VCaP (cell line): ENCODE results near the gene TNFRSF6B.

Source experiments
- H3K27ac ChIP-seq: fragments of 450-650 bp; 2 replicates; pipeline ENCODE4 v1.5.1; 2017
- TF ChIP-seq, protein P1 (sequence below): fragments of 450-650 bp; conservative IDR thresholded peaks from 2 replicates; pipeline ENCODE4 v1.5.1; 2017; ENCODE audit warnings: mild to moderate bottlenecking, moderate library complexity

TNFRSF6B gene

DNA sequence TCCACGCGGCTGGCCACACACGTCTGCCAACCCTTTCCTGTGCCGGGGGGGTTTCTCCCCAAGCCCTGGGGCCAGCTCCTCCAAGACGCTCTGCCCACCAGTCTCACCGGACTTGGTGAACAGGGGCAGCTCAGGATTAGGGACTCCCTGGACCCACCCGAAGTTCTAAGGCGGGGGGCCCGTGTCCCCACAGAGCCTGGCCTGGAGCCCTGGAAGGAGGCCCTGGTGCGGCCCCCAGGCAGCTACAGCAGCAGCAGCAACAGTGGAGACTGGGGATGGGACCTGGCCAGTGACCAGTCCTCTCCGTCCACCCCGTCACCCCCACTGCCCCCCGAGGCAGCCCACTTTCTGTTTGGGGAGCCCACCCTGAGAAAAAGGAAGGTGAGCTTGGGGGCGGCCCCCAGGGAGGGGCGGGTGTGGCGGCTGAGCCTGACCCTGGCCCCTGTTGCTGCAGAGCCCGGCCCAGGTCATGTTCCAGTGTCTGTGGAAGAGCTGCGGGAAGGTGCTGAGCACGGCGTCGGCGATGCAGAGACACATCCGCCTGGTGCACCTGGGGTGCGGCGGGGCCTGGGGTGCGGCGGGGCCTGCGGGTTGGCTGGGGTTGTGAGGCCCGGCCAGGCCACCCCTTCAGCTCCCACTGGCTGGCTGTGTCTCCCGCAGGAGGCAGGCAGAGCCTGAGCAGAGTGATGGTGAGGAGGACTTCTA, 45.4 kb downstream of the TNFRSF6B start:
- TF ChIP-seq, protein P1, sequence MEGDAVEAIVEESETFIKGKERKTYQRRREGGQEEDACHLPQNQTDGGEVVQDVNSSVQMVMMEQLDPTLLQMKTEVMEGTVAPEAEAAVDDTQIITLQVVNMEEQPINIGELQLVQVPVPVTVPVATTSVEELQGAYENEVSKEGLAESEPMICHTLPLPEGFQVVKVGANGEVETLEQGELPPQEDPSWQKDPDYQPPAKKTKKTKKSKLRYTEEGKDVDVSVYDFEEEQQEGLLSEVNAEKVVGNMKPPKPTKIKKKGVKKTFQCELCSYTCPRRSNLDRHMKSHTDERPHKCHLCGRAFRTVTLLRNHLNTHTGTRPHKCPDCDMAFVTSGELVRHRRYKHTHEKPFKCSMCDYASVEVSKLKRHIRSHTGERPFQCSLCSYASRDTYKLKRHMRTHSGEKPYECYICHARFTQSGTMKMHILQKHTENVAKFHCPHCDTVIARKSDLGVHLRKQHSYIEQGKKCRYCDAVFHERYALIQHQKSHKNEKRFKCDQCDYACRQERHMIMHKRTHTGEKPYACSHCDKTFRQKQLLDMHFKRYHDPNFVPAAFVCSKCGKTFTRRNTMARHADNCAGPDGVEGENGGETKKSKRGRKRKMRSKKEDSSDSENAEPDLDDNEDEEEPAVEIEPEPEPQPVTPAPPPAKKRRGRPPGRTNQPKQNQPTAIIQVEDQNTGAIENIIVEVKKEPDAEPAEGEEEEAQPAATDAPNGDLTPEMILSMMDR: no peak

DNA sequence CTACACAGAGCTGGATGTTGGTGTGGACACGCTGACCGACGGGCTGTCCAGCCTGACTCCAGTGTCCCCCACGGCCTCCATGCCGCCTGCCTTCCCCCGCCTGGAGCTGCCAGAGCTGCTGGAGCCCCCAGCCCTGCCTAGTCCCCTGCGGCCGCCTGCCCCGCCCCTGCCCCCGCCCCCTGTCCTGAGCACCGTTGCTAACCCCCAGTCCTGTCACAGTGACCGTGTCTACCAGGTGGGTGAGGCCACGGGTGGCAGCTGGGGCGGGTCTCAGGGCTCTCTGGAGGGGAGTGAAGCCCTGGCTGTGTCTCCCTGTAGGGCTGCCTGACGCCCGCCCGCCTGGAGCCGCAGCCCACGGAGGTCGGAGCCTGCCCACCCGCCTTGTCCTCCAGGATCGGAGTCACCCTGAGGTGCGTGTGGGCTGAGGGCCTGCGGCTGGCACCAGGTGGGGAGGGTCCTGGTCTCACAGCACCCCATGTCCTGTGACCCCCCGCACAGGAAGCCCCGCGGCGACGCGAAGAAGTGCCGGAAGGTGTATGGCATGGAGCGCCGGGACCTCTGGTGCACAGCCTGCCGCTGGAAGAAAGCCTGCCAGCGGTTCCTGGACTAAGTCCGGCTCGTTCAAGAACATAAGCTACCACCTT, 46.1 kb downstream of the TNFRSF6B start:
- peak overlapping the region; percentile 95; the same call in 1 of the 2 replicates for H3K27ac ChIP-seq
- TF ChIP-seq, protein P1: no peak

More for the DNA sequence above, 45.4 kb downstream of the TNFRSF6B start:
- H3K27ac ChIP-seq: peak overlapping the region; percentile 95

DNA sequence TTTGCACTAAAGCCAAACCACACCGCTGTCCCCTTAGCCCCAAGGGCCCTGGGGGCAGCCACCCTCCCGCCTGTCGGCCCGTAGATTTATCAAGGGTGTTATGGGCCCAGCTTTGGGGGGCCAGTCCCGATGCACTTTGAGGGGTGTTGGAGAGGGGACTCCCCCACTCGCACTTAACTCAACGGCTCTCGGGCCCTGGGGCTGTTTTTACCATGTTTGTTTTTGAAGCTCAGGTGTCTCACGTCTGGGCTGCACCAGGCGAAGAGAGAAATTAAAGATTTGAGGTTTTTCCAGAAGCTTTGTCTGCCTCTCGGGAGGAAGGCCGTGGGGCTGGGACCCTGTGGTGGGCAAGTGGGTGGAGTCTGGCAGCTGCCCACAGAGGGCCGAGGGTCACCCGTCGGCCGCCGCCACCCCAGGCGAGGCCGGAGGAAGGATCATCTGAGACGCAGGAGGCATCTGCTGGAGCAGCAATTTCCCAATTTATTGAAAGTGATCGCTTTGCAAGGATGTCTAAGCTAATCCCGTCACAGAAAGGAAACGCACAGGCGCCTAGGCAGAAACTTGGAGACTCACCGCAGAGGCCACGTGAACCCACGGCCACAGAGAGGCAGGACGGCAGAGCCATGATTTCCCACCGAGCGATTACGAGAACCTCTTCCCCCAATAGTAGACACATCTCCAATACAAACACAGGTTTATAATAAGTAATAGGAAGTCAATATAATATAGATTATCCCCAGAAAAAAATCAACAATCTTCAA, 46.9 kb downstream of the TNFRSF6B start:
- H3K27ac ChIP-seq: no peak overlapping the region
- TF ChIP-seq, protein P1: no peak

DNA sequence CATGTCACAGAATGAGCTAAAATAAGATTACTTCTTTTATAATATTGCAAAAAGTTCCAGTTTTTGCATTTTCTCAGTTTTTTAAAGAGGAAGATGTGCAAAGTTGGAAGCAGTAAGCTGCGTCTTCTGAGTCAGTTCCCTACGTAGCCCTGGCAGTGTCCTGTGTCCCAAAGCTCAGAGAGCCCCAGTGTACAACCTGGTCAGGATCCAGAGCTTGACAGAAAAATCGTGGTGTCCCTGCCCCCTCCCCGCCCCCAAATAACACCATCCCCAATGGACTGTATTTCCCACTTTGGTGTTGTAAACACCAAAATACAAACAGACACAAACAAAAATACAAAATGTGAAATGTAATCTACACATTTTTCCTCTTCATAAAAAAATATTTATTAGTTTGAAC, 47.7 kb downstream of the TNFRSF6B start:
- TF ChIP-seq, protein P1: no peak
- no peak overlapping the region for H3K27ac ChIP-seq

DNA sequence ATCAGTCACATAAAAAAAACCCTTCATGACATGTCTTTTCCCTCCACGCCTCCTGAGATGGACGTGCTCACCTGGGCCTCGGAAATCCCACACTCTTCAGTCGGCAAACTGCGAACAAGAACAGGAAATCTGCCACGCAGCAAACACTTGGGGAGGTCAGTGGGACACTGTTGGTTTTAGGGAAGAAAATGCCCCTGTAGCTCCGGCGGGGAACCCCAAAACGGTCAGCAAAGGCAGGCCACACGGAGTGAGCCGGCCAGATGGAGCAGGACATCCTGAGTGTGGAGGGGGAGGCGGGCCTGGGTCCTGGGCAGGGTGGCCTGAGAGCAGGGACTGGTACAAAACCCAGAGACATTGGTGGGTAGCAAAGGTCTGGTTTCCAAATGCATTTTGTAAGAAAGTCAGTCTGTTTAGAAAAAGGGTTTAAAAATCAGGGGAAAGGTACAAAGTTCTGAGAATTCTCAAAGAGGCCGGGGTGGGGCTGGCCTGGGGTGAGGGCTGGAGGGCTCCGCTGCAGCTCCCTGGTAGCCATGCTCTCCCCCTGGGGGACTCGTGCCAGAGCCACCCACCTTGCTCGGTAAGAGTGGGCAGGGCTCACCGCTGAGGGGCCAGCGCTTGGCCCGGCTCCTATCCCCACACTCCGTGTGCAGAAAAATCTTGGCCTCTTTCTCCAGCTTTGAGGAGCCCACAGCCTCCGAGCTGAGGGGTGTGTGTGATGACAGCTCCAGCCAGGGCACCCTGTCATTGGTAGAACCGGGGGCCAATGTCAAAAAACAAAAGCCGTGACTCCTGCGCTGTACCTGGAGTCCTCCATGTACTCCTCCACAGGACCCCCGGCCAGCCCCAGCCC, 48.3 kb downstream of the TNFRSF6B start:
- TF ChIP-seq, protein P1: no peak
- no peak overlapping the region for H3K27ac ChIP-seq

DNA sequence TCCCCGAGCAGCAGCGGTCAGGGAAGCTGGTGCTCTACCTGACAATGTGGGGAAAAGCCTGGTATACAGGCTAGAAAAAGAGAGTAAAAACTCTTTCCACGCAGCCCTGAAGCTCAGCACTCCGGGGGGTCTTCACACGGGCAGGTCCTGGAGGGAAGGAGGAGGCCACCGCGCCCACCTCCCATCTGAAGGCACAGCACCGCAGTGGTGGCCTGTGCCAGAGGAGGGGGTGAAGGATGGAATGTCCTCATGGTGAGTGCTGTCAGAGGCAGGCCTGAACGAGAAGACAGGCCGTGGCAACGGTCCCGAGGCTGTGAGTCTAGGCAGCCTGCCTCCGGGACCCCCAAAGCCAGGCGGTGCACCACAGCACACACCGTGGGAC, 49.0 kb downstream of the TNFRSF6B start:
- no peak overlapping the region for H3K27ac ChIP-seq
- TF ChIP-seq, protein P1: no peak
